ENCODE measurements around the gene SLC25A42.
"Not testable (repeated sequence)": the region's sequence is repeated elsewhere in the genome, so short reads cannot be mapped to it uniquely, and the experiment has no call there.

Gene SLC25A42

DNA sequence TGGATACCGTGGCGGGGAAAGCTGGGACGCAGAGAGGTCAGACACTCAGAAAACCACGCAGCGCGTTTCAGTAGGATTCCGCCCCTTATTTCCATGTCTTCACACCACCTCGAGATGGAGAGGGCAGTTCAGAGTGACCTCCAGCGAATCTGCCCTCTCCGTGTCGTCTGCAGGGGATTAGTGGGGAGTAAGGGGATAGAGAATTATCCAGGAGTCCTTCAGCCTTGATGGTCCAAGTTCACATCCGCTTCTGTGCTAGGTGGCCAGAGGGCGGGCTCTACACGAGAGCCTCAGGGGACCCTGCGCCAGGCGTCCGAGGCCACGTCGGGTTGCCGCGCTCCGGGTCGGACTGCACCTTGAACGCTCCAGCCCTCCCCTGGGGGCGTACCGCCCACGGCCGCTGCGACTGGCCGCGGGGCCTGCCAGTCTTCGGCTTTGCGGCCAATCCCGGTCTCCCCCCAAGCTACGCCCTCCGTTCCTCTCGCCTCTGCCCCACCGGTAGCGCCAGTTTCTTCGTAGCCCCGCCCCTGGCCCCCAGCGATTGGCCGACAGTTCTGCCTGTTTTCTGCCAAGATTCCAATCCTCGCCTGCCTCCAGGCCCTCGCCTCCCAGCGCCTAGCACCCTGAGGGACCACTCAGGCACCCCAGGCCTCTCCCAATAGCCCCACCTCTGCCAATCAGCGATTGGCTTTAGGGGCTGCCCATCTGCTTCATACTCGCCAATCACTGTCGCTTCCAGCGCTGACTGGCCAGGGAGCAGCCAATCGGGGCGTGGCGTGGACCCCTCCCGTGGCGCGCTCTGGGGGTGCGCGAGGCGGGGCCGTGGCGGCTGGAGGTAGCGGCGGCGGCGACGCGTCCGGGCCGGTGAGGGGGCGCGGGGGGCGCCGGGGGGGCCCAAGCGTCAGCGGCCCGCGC is at the start of gene SLC25A42:
SLC25A42 (plus strand) TSS at position 812 of the 915 bp plus-strand sequence. CDS start 32,131 bp downstream, outside the sequence.
- DNase-seq (ENCODE audit: low read depth): peak; percentile 100

- peak; percentile 70 for DNase-seq (ENCODE audit: low read depth)
These were observed 42.7 kb upstream of the SLC25A42 start for GRCh38 chr19:19021115-19021514.

DNA sequence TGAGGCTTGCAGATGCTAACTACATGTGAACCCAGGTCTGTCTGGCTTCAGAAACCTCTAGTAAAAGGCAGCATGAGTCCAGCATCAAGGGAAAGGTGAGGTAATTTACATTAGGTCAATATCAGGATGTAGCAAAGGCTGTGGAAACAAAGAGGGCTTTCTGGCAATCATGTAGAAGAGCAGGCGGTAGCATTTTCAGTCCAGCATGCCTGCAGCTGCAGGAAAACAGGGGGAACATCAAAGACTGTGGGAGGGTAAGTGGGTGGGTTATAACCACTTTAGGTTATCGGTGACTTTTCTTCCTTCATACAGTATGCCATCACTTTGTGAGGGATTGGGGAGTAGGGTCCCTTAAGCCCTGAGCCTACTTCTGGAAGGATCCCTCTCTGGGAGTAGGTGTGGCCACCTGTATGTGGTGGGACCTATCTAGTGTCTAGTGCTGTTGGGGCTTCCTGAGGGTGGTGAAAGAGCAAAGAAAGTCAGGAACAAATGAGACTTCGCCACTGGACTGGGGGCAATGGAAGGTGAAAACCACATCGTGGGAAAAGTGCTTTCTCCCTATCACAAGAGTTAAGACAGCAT is 41.3 kb upstream of the SLC25A42 start:
- DNase-seq (ENCODE audit: low read depth): no peak

DNA sequence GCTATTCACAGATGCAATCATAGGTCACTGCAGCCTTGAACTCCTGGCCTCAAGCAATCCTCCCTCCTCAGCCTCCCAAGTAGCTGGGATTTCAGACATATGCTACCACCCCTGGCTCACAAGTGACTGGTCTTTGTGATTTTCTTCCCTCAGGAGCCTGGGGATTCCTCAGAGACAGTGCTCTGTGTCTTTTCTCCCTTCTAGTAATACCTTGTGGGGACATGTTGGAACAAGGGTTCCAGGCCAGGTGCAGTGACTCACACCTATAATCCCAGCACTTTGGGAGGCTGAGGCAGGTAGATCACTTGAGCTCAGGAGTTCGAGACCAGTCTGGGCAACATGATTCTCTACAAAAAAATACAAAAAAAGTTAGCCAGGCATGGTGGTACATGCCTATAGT is 40.4 kb upstream of the SLC25A42 start:
- DNase-seq (ENCODE audit: low read depth): not testable (repeated sequence)

GRCh38 chr19:19025861-19026260 is 37.9 kb upstream of the SLC25A42 start:
- DNase-seq (ENCODE audit: low read depth): no peak

DNA sequence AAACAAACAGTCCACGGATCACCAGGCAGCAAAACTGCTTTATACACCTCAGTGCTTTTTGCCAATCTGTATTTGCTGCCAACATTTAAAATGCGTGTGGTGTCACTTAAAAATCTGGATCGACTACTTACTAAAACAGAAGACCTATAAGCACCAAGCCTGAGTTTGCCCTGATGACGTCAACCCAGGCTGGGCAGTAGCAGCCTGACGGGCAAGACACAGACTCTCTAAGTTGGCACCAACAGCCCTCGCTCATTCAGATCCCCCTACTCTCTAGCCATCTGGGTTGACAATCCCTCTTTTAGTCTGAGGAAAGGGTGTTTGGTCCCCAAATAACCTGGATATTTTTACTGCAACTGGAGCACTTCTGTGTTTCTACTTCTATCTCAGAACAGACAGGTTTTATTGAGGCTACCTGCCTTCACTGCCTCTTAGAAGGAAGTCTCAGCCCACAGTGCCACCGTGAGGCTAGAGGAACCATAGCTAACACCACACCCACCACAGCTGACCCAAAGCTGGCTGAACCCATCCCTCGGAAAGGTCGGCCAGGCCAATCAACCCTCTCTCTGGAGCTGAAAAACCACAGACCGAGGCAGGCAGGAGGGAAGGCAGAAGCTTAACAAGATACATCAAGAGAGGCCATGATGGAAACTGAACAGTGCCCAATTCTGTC is 37.4 kb upstream of the SLC25A42 start:
- DNase-seq (ENCODE audit: low read depth): no peak

GRCh38 chr19:19027228-19027627 is 36.6 kb upstream of the SLC25A42 start:
- no peak for DNase-seq (ENCODE audit: low read depth)

DNA sequence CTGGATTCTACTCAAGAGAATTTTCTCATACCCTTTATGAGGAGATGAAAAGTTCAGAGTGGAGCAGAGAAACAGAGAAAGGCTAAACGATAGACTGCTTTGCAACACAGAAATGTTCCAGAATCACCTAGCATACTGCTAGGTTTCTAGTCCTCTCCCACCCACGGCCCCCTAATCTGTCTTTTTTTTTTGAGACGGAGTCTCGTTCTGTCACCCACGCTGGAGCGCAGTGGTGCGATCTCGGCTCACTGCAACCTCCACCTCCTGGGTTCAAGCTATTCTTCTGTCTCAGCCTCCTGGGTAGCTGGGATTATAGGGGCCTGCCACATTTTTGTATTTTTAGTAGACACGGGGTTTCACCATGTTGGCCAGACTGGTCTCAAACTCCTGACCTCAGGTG is 35.3 kb upstream of the SLC25A42 start:
- DNase-seq (ENCODE audit: low read depth): no peak

DNA sequence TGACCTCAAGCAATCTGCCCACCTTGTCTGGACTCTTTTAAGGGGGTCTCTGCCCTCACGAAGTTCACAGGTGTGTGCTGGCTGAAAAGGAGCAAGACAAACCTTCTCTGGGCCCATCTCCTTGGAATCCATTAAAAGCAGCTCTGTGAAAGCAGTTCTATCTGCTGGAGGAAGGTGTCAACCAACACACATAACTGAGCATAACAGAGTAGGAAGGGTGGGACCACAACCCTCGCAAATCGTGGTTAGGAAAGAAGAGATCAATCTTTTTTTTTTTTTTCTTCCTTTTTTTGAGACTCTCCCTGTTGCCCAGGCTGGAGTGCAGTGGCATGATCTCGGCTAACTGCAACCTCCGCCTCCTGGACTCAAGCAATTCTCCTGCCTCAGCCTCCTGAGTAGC is 31.9 kb upstream of the SLC25A42 start:
- DNase-seq (ENCODE audit: low read depth): no peak

DNA sequence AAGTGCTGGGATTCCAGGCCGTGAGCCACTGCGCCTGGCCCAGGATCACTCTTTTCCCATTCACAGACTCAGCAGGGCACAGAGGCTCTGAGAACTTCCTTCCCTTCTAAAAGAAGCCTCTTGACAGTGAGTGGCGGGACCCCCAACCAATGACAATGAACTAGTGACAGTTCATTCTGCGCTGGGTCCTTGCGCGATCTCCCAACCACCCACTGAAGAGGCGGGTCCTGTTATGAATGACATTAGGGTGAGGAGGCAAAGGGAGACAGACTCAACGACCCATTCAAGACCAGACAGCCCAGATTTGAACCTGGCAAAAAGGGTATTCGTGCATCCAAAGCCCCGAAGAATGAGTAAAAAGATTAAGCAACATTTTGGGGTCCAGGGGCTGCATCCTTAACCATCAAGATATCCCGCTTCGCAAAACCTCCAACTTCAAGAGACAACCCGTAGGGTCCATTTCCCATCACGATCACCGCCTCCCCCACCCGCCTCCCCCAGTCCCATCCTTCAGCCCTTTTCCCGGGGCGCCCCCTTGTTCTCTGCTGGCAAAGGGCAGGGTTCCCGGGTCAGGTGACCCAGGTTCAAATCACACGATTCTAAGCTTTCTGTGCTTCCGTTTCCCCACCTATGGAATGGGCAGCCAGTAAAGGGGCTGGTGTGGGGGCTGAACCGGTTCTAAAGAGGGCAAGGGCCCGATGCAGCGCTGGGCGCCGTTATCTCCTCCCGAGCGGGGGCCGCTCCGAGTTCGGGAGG is 31.2 kb upstream of the SLC25A42 start:
- peak; percentile 94 for DNase-seq (ENCODE audit: low read depth)

DNA sequence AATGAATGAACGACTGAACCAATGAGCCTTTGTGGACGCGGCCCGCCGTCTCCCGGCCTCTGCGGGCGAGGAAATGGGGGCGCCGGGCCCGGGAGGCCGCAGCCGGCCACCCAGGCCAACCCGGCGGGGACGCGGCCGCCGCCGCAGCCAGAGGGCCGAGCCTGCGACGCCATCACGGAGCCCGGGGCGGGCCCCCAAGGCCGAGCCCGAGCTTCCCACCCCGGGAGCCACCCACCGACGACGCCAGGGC is 30.7 kb upstream of the SLC25A42 start:
- no peak for DNase-seq (ENCODE audit: low read depth)

DNA sequence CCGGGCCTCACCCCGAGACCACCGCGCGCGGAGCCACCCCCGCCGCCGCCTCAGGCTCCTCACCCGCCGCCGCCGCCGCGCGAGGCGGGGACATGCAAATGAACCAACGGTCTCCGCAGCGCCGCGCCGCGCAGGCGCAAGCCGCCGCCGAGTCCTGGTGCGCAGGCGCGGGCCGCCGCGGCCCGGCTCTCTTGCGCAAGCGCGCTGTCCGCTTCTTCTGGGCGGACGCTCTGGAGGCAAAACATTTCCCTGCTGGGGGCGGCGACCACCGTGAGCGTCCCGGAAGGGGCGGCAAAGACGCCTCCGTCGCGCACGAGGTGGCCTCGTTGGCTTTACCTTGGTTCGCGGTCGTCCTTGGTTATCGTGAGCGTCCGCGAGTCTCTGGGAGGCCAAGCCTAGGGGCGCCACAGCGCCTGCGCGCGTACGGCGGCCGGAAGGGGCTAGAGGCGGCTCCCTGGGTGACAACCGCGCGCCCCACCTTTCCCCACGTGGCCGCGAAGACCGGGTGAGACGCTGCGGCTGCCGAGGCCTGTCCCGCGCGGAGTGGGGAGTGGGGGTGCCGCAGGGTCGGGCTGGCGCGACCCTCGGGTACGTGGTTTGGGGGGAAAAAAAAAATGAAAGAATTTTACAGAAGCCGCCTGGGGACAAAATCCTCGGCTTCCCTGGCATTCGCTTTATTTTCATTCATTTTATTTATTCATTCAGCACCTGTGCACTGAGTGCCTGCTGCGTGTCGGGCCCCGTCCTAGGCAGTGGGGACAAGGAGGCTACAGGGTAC is 30.2 kb upstream of the SLC25A42 start, which contains the start of the genes ARMC6 and SUGP2:
ARMC6 (plus strand) TSS at position 178 of the 778 bp plus-strand sequence. CDS start 607 bp downstream, outside the sequence.
SUGP2 (minus strand) TSS at position 92 of the 778 bp plus-strand sequence. CDS start 2,446 bp downstream, outside the sequence.
- DNase-seq (ENCODE audit: low read depth): peak; percentile 78

DNA sequence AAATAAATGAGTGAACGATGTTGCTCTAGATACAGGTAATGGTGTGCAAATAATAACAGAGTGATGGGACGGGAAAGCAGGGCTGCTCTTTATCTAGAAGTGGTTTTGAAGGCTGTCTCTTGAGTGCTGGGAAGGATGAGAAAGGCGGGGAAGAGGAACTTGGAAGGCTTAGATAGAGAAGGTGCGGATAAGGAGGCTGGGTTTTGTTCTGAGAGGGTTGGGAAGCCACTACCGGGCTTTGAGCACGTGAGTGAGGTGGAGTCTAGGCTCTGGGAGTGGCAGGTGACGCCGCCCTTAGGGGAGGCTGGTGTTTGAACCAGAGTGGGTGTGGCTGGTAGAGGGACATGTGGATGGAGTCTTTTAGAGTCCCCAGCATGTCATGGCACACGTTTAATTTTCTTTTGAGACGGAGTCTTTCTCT is 29.6 kb upstream of the SLC25A42 start:
- peak; percentile 46 for DNase-seq (ENCODE audit: low read depth)

GRCh38 chr19:19039901-19040300 is 23.9 kb upstream of the SLC25A42 start:
- DNase-seq (ENCODE audit: low read depth): no peak

DNA sequence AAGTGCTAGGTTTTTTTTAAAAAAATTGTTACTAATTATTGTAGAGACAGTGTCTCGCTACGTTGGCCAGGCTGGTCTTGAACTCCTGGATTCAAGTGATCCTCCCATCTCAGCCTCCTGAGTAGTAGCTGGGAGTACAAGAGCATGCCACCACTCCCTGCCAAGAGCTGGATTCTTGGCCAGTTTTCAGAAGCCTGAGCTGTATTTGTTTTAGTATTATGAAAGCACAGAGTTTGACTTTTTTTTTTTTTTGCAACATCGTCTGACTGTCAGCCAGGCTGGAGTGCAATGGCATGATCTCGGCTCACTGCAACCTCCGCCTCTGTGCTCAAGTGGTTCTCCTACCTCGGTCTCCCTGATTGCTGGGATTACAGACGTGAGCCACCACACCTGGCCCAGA is 23.4 kb upstream of the SLC25A42 start:
- DNase-seq (ENCODE audit: low read depth): peak; percentile 96

- DNase-seq (ENCODE audit: low read depth): no peak
These were observed 21.0 kb upstream of the SLC25A42 start for GRCh38 chr19:19042732-19043280.

GRCh38 chr19:19043481-19043880 is 20.3 kb upstream of the SLC25A42 start:
- no peak for DNase-seq (ENCODE audit: low read depth)

DNA sequence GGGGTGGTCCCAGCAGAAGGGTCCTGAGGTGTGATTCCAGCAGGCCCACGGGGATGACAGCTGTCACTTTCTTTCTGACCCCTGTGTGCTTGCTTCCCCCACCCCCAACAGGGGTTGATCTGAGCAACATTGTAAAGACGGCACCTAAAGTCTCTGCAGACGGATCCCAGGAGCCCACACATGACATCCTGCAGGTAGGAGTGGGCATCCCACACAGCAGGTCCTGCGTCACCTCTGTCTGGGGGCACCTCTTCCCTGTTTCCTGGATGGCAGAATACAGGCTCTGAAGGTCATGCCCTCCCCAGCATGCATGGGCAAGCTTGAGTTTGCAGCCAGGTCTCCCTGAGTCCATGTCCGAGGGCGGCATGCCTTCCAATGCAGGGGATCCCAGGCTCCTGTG is 19.9 kb upstream of the SLC25A42 start:
- no peak for DNase-seq (ENCODE audit: low read depth)

DNA sequence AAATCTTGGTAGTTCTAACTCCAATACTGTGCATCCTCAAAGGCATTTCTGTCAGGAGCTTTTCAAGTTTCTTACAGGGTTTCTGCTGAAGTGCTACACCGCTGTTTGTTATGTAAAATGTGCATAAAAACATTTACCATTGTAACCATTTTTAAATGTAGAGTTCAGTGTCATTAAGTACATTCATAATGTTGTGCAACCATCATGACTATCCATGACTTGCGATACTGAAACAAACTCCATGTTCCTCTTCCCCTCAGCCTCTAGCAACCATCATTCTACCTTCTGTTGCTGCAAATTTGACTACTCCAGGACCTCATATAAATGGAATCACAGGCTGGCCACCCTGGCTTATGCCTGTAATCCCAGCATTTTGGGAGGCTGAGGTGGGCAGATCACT is 14.4 kb upstream of the SLC25A42 start:
- no peak for DNase-seq (ENCODE audit: low read depth)

- DNase-seq (ENCODE audit: low read depth): no peak
These were observed 13.7 kb upstream of the SLC25A42 start for GRCh38 chr19:19050104-19050503.

- DNase-seq (ENCODE audit: low read depth): no peak
These were observed 13.1 kb upstream of the SLC25A42 start for GRCh38 chr19:19050731-19051130.

Measured in fibroblast of gingiva (primary cell).